Panc1 (cell line): ENCODE data around the gene TMEM247.

Source experiments
- POLR2AphosphoS5 ChIP-seq: IDR thresholded peaks from 2 replicates; pipeline ENCODE4 v1.6.1; 2012; ENCODE audit warnings: mild to moderate bottlenecking, low read depth, low read length, moderate library complexity
- TF ChIP-seq, protein P1 (sequence below): fragments of 450-650 bp; IDR thresholded peaks from 2 replicates; pipeline ENCODE4 v1.5.1; 2017; ENCODE audit warnings: mild to moderate bottlenecking
- TF ChIP-seq, protein P2 (sequence below), 2 experiments: IDR thresholded peaks; 2 replicates each; pipeline ENCODE4 v1.6.1; 2011 to 2012; ENCODE audit warnings: low read depth in 2 of 2, control low read depth in 1 of 2, low read length in 1 of 2, mild to moderate bottlenecking in 1 of 2, moderate library complexity in 1 of 2; ENCODE audit not compliant: insufficient read depth in 1 of 2

DNA sequence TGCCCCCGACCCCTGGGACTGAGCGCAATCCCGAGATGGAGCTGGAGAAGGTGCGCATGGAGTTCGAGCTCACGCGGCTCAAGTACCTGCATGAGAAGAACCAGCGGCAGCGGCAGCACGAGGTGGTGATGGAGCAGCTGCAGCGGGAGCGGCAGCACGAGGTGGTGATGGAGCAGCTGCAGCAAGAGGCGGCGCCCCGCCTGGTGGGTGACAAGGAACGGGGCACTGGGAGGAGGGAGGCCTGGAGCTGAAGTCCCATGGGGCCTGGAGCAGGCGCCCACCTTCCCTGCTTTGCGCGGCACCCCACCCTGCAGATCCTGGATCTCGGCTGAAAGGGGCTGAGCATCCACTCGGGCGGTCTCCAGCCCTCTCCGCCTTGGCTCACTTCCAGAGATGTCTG lies 1.2 kb downstream of the TMEM247 start:
- TF ChIP-seq, protein P1, sequence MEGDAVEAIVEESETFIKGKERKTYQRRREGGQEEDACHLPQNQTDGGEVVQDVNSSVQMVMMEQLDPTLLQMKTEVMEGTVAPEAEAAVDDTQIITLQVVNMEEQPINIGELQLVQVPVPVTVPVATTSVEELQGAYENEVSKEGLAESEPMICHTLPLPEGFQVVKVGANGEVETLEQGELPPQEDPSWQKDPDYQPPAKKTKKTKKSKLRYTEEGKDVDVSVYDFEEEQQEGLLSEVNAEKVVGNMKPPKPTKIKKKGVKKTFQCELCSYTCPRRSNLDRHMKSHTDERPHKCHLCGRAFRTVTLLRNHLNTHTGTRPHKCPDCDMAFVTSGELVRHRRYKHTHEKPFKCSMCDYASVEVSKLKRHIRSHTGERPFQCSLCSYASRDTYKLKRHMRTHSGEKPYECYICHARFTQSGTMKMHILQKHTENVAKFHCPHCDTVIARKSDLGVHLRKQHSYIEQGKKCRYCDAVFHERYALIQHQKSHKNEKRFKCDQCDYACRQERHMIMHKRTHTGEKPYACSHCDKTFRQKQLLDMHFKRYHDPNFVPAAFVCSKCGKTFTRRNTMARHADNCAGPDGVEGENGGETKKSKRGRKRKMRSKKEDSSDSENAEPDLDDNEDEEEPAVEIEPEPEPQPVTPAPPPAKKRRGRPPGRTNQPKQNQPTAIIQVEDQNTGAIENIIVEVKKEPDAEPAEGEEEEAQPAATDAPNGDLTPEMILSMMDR, result no peak
- no peak for TF ChIP-seq POLR2AphosphoS5
- TF ChIP-seq, protein P2, sequence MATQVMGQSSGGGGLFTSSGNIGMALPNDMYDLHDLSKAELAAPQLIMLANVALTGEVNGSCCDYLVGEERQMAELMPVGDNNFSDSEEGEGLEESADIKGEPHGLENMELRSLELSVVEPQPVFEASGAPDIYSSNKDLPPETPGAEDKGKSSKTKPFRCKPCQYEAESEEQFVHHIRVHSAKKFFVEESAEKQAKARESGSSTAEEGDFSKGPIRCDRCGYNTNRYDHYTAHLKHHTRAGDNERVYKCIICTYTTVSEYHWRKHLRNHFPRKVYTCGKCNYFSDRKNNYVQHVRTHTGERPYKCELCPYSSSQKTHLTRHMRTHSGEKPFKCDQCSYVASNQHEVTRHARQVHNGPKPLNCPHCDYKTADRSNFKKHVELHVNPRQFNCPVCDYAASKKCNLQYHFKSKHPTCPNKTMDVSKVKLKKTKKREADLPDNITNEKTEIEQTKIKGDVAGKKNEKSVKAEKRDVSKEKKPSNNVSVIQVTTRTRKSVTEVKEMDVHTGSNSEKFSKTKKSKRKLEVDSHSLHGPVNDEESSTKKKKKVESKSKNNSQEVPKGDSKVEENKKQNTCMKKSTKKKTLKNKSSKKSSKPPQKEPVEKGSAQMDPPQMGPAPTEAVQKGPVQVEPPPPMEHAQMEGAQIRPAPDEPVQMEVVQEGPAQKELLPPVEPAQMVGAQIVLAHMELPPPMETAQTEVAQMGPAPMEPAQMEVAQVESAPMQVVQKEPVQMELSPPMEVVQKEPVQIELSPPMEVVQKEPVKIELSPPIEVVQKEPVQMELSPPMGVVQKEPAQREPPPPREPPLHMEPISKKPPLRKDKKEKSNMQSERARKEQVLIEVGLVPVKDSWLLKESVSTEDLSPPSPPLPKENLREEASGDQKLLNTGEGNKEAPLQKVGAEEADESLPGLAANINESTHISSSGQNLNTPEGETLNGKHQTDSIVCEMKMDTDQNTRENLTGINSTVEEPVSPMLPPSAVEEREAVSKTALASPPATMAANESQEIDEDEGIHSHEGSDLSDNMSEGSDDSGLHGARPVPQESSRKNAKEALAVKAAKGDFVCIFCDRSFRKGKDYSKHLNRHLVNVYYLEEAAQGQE (IDR thresholded peaks at IDR 0.05; ENCODE audit: insufficient read depth in 1 of 2, low read depth in 2 of 2, low read length in 1 of 2), result no peak
